NT2/D1 (cell line): ENCODE results near the gene SPACA6.

ENCODE experiments used
- YY1 ChIP-seq: IDR thresholded peaks from 2 replicates; pipeline ENCODE4 v1.6.1; 2011; ENCODE audit not compliant: insufficient read length, insufficient read depth
- ZNF274 ChIP-seq: IDR thresholded peaks from 2 replicates; pipeline ENCODE4 v1.6.1; 2011; ENCODE audit warnings: mild to moderate bottlenecking, low read depth, low read length

DNA sequence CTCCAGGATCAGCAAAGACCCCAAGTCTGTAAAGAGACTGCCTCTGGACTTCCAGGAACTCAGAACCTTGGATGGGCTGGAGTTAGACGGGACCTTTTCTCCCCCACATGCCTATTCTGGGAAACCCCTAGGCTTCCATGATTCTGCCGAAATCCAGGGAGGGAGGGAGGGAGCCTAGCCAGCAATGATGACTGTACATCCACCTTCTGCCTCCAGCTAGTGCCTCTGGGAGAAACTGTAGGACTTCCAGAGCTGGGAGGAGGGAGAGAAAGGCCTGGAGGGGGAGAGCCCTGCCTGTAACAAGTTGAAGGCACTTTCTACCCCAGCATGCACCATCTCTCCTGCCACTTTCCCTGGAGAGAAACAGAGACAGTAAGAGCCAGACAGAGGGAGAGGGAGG, 36.7 kb downstream of the SPACA6 start:
- TF ChIP-seq ZNF274 (no peak), YY1 (no peak)
